Loucy (cell line): ENCODE results near the gene RIPPLY2.

Source experiments
- H2AFZ ChIP-seq: fragments of 200-600 bp; sonication (generic); 2 replicates; pipeline ENCODE4 v1.6.0; 2016; ENCODE audit warnings: antibody characterized with exemption, mild to moderate bottlenecking, low read length, moderate library complexity
- H3F3A ChIP-seq: fragments of 200-600 bp; 2 replicates; pipeline ENCODE4 v1.6.0; 2016; ENCODE audit warnings: antibody characterized with exemption, low read depth, mild to moderate bottlenecking
- H3K27me3 ChIP-seq: fragments of 200-600 bp; sonication (generic); 2 replicates; pipeline ENCODE4 v1.6.1; 2014; ENCODE audit warnings: low read length, mild to moderate bottlenecking; ENCODE audit not compliant: insufficient read depth, poor library complexity, severe bottlenecking
- H3K36me3 ChIP-seq: fragments of 200-600 bp; sonication (generic); 2 replicates; pipeline ENCODE4 v1.6.1; 2016; ENCODE audit warnings: low read length; ENCODE audit not compliant: insufficient read depth
- H3K4me1 ChIP-seq: fragments of 200-600 bp; sonication (generic); 2 replicates; pipeline ENCODE4 v1.5.1; 2014; ENCODE audit warnings: low read length, mild to moderate bottlenecking; ENCODE audit not compliant: insufficient read depth, poor library complexity, severe bottlenecking
- H3K4me2 ChIP-seq: fragments of 200-600 bp; sonication (generic); 2 replicates; pipeline ENCODE4 v1.6.0; 2014; ENCODE audit warnings: antibody characterized with exemption, low read length, low read depth, mild to moderate bottlenecking; ENCODE audit not compliant: poor library complexity, severe bottlenecking
- H3K4me3 ChIP-seq: fragments of 200-600 bp; sonication (generic); 2 replicates; pipeline ENCODE4 v1.5.1; 2014; ENCODE audit warnings: low read length, mild to moderate bottlenecking, mixed read lengths; ENCODE audit not compliant: poor library complexity, severe bottlenecking
- H3K79me2 ChIP-seq: fragments of 200-600 bp; sonication (generic); 2 replicates; pipeline ENCODE4 v1.6.1; 2014; ENCODE audit warnings: low read length; ENCODE audit not compliant: insufficient read depth
- H3K9ac ChIP-seq: fragments of 200-600 bp; sonication (generic); 2 replicates; pipeline ENCODE4 v1.6.0; 2014; ENCODE audit warnings: mild to moderate bottlenecking, low read depth, low read length, moderate library complexity; ENCODE audit not compliant: poor library complexity, severe bottlenecking
- H3K9me2 ChIP-seq: fragments of 200-600 bp; sonication (generic); replicated peaks from 2 replicates; pipeline ENCODE4 v1.6.1; 2016; ENCODE audit warnings: low read depth, low read length, mixed read lengths
- H3K9me3 ChIP-seq: fragments of 200-600 bp; sonication (generic); 2 replicates; pipeline ENCODE4 v1.6.1; 2014; ENCODE audit warnings: mild to moderate bottlenecking, antibody characterized with exemption, low read length, low read depth; ENCODE audit not compliant: insufficient read depth
- H4K20me1 ChIP-seq: fragments of 200-600 bp; sonication (generic); 2 replicates; pipeline ENCODE4 v1.6.0; 2014; ENCODE audit warnings: antibody characterized with exemption, low read length, mild to moderate bottlenecking; ENCODE audit not compliant: insufficient read depth, poor library complexity, severe bottlenecking
- EZH2phosphoT487 ChIP-seq: fragments of 200-600 bp; IDR thresholded peaks from 2 replicates; pipeline ENCODE4 v1.6.1; 2018; ENCODE audit warnings: antibody characterized with exemption, mild to moderate bottlenecking, moderate library complexity, borderline replicate concordance
- TF ChIP-seq, protein P1 (sequence below): fragments of 200-600 bp; sonication (generic); conservative IDR thresholded peaks from 2 replicates; pipeline ENCODE4 v1.5.1; 2014; ENCODE audit warnings: mild to moderate bottlenecking, antibody characterized with exemption, low read length

The RIPPLY2 gene

DNA sequence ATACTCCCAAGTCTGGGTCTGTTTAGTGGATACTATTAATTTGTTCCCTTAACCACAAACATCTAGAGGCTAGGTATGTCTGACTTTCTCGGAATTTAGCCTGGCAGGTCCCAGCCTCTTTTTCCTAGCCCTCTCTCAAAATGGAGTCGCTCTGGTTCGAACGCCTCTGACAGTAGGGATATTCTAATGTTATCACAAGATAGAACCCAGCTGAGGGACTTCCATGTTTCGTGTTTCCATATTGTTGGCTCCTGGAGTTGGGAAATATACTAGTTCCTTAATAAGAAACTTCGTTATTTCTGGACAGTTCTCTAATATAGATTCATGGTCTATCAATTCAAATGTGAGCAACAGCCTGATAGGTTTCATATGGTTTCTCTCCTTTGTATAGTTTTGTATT, 22.7 kb downstream of the RIPPLY2 start:
- Histone ChIP-seq H3K79me2 (peaks cover 55% of the 10 kb centered on the region), H3K9ac (no peak overlapping the region)

DNA sequence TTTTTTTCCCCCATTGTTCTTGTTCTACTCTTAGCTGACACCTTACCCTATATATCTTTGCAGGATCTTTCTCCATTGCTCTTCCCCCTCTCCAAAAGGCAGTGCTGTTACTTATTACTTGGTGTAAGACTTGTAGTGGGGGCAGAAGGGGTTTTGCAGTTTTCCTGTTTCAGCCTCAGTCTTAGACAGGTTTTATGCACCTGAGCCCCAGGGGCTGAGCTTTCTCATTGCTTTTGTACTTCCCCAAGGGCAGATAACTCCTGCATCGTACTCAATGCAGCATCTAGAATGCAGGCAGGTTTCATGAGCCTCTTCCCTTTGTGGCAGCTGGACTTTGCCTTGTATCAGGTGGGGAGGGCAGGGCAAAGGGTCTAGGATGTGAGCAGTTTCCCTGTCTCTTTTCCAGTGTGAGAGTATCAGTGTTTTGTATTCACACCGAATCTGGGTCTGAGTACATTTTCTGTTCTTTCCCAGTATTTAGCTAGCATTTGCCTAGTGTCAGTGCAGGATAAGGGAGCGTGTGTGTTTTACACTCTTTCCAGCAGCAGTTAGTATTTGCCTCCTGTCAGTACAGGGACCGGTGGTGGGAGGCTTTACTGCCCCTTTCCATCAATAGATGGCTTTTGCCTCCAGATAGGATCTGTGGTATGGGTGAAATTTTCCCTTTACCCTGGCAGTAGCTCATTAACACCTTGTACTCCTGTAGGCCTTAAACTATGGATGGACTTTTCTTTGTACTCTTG, 25.9 kb downstream of the RIPPLY2 start:
- no peaks in the 10 kb centered on the region for H3K27me3 ChIP-seq
- no peaks in the 10 kb centered on the region for H3K36me3 ChIP-seq
- H3K4me1 ChIP-seq, result peaks cover 4% of the 10 kb centered on the region
- no peaks in the 10 kb centered on the region for H3K9me3 ChIP-seq
- H3F3A ChIP-seq, result no peaks in the 10 kb centered on the region
- H4K20me1 ChIP-seq, result peaks cover 8% of the 10 kb centered on the region
- no peaks in the 10 kb centered on the region for H3K9me2 ChIP-seq
- no peak overlapping the region for H3K4me2 ChIP-seq
- H3K9ac ChIP-seq, result no peak overlapping the region
- no peak overlapping the region for H3K4me3 ChIP-seq
- peaks cover 71% of the 10 kb centered on the region for H3K79me2 ChIP-seq
- H2AFZ ChIP-seq, result no peak overlapping the region
- TF ChIP-seq, protein P1, sequence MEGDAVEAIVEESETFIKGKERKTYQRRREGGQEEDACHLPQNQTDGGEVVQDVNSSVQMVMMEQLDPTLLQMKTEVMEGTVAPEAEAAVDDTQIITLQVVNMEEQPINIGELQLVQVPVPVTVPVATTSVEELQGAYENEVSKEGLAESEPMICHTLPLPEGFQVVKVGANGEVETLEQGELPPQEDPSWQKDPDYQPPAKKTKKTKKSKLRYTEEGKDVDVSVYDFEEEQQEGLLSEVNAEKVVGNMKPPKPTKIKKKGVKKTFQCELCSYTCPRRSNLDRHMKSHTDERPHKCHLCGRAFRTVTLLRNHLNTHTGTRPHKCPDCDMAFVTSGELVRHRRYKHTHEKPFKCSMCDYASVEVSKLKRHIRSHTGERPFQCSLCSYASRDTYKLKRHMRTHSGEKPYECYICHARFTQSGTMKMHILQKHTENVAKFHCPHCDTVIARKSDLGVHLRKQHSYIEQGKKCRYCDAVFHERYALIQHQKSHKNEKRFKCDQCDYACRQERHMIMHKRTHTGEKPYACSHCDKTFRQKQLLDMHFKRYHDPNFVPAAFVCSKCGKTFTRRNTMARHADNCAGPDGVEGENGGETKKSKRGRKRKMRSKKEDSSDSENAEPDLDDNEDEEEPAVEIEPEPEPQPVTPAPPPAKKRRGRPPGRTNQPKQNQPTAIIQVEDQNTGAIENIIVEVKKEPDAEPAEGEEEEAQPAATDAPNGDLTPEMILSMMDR, result no peak
- no peak for TF ChIP-seq EZH2phosphoT487

More for the DNA sequence above, 22.7 kb downstream of the RIPPLY2 start:
- Histone ChIP-seq H3F3A (peaks cover 3% of the 10 kb centered on the region; the same call in 1 of the 2 replicates), H3K4me1 (peaks cover 22% of the 10 kb centered on the region), H3K27me3 (no peaks in the 10 kb centered on the region), H3K36me3 (0 out of 2 replicates have a peak, but pooled peaks cover 3% of the 10 kb centered on the region), H2AFZ (no peak overlapping the region), H3K9me3 (no peaks in the 10 kb centered on the region), H3K4me3 (no peak overlapping the region), H4K20me1 (peaks cover 8% of the 10 kb centered on the region), H3K4me2 (no peak overlapping the region), H3K9me2 (no peaks in the 10 kb centered on the region)
- TF ChIP-seq, protein P1, result no peak
- no peak for TF ChIP-seq EZH2phosphoT487

DNA sequence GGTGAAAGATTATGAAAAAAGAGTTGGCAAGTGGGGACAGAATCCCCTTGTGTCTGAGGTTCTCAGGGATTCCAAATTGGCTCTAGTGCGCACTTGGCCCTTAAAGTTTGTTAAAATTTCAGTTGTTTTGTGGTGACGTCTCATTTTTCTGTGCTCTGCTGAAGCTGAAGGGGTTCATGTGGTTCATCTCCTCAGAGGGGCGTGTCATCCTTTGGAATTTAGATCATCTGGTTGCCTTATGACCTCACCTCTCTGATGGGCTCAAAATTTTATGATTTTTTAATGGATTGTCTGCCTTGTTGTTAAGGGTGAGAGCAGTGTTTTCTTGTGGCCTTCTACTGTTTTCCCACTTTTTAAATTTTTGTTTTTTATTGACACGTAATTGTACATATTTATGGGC, 26.6 kb downstream of the RIPPLY2 start:
- H3K27me3 ChIP-seq, result no peaks in the 10 kb centered on the region
- no peaks in the 10 kb centered on the region for H3K36me3 ChIP-seq

More for the DNA sequence above, 26.6 kb downstream of the RIPPLY2 start:
- no peaks in the 10 kb centered on the region for H3K9me2 ChIP-seq
- TF ChIP-seq, protein P1, result no peak
- TF ChIP-seq EZH2phosphoT487, result no peak
- H3K4me3 ChIP-seq, result no peak overlapping the region
- no peaks in the 10 kb centered on the region for H3K9me3 ChIP-seq
- no peak overlapping the region for H2AFZ ChIP-seq
- peaks cover 9% of the 10 kb centered on the region for H4K20me1 ChIP-seq
- H3K4me1 ChIP-seq, result peaks cover 8% of the 10 kb centered on the region
- no peak overlapping the region for H3K4me2 ChIP-seq
- no peaks in the 10 kb centered on the region for H3F3A ChIP-seq
- H3K79me2 ChIP-seq, result peaks cover 67% of the 10 kb centered on the region
- no peak overlapping the region for H3K9ac ChIP-seq
